HepG2 (cell line): Measurements from ENCODE around the gene UPK1B. TPM values are rescaled to one million over a fixed set of nuclear protein-coding genes. Genes with fewer than 3 reads are reported as not detected.
"Not testable (repeated sequence)": the region's sequence is repeated elsewhere in the genome, so short reads cannot be mapped to it uniquely, and the experiment has no call there.

Source experiments
- ATAC-seq: fragments of 200-7000 bp; cut with Tn5 transposase; 3 replicates; pipeline ENCODE4 v1.9.1; 2020; ENCODE audit warnings: mild to moderate bottlenecking, moderate library complexity
- BruUV-seq: library from RNA; stranded (reverse); fragments of 400-500 nt; replicated peaks from 2 replicates; lab custom pipeline; 2021; lab: Mats Ljungman, UMichigan
- CTCF ChIA-PET: fragments of 300-600 bp; formaldehyde crosslinking; extraction: SDS; loops from one replicate; lab custom pipeline; 2021; ENCODE audit warnings: low total read pairs, inconsistent platforms, low intra/inter-chr PET ratio; lab: Yijun Ruan, JAX
- POLR2A ChIA-PET: fragments of 350-600 bp; sonication (Branson Sonifier 250); formaldehyde crosslinking; loops from one replicate; lab custom pipeline; 2020; ENCODE audit warnings: antibody characterized with exemption, inconsistent platforms; lab: Yijun Ruan, JAX
- DNase-seq: peaks from one replicate; pipeline ENCODE4 v3.0.0-alpha.2; 2015; ENCODE audit warnings: low spot score
- FAIRE-seq: peaks from 3 replicates; lab custom pipeline; 2011; peaks lifted over from hg19 to GRCh38; lab: Jason Lieb, UNC
- H2AFZ ChIP-seq: one replicate; pipeline ENCODE4 v1.6.1; 2011; ENCODE audit warnings: low read length, inconsistent platforms
- H3K27ac ChIP-seq: fragments of 300-600 bp; 3 replicates; pipeline ENCODE4 v1.8.0; 2011; ENCODE audit warnings: mixed run types, mild to moderate bottlenecking, mixed read lengths, low read length, inconsistent platforms; ENCODE audit not compliant: insufficient read depth; ENCODE audit errors: extremely low read length
- H3K27me3 ChIP-seq, 2 experiments: fragments of 200-600 bp in 1 of 2; 2 replicates in 1 of 2; 3 replicates in 1 of 2; pipeline versions ENCODE4 v1.6.0 to v1.8.0; 2011; ENCODE audit warnings: low read length in 2 of 2, mild to moderate bottlenecking in 2 of 2, moderate library complexity in 2 of 2, inconsistent platforms in 1 of 2; ENCODE audit not compliant: insufficient read depth in 2 of 2, control insufficient read depth in 1 of 2
- H3K36me3 ChIP-seq, 2 experiments: fragments of 200-600 bp in 1 of 2; replicated peaks in 1 of 2; 2 replicates in 1 of 2; 3 replicates in 1 of 2; pipeline versions ENCODE4 v1.5.1 to v1.8.0; 2011; ENCODE audit warnings: low read length in 2 of 2, inconsistent platforms in 1 of 2; ENCODE audit not compliant: insufficient read depth in 2 of 2, control insufficient read depth in 1 of 2
- H3K4me1 ChIP-seq: 2 replicates; pipeline ENCODE4 v1.5.1; 2012; ENCODE audit warnings: low read length, inconsistent platforms; ENCODE audit not compliant: insufficient read depth
- H3K4me2 ChIP-seq: 2 replicates; pipeline ENCODE4 v1.6.0; 2011; ENCODE audit warnings: low read depth, low read length, inconsistent platforms
- H3K4me3 ChIP-seq, 3 experiments: fragments of 200-600 bp in 1 of 3; sonication (generic), shearing (Covaris generic) in 1 of 3; replicated peaks in 1 of 3; 2 replicates each; pipeline ENCODE4 v1.5.1; 2011 to 2016; ENCODE audit warnings: low read length in 3 of 3, inconsistent platforms in 2 of 3, low read depth in 2 of 3, mild to moderate bottlenecking in 2 of 3, control low read depth in 1 of 3, mixed read lengths in 1 of 3; ENCODE audit not compliant: insufficient read depth in 1 of 3
- H3K79me2 ChIP-seq: one replicate; pipeline ENCODE4 v1.6.1; 2011; ENCODE audit warnings: low read length, inconsistent platforms; ENCODE audit not compliant: insufficient read depth
- H3K9ac ChIP-seq: 2 replicates; pipeline ENCODE4 v1.6.0; 2011; ENCODE audit warnings: mild to moderate bottlenecking, low read depth, low read length, inconsistent platforms; ENCODE audit not compliant: insufficient read depth
- H3K9me3 ChIP-seq: 2 replicates; pipeline ENCODE4 v1.5.1; 2012; ENCODE audit warnings: mild to moderate bottlenecking, low read length
- H4K20me1 ChIP-seq: 2 replicates; pipeline ENCODE4 v1.6.0; 2011; ENCODE audit warnings: inconsistent platforms, mild to moderate bottlenecking, low read length, moderate library complexity; ENCODE audit not compliant: insufficient read depth
- BCL6 ChIP-seq: IDR thresholded peaks from 2 replicates; pipeline ENCODE4 v1.6.1; 2016; ENCODE audit warnings: missing genetic modification reagents, missing compliant biosample characterization
- CCDC6 ChIP-seq: sonication (generic); formaldehyde crosslinking; IDR thresholded peaks from 2 replicates; pipeline ENCODE4 v1.8.1; 2022; ENCODE audit warnings: mild to moderate bottlenecking, missing genetic modification reagents, moderate library complexity
- KAT7 ChIP-seq: IDR thresholded peaks from 2 replicates; pipeline ENCODE4 v1.6.1; 2018; ENCODE audit warnings: borderline replicate concordance, missing compliant biosample characterization
- KAT8 ChIP-seq: IDR thresholded peaks from 2 replicates; pipeline ENCODE4 v1.6.1; 2016; ENCODE audit warnings: missing genetic modification reagents, missing compliant biosample characterization
- RFXAP ChIP-seq: sonication (generic); formaldehyde crosslinking; IDR thresholded peaks from 2 replicates; pipeline ENCODE4 v1.4.0; 2020; ENCODE audit warnings: missing genetic modification reagents, borderline replicate concordance
- ZNF124 ChIP-seq: sonication (generic); formaldehyde crosslinking; IDR thresholded peaks from 2 replicates; pipeline ENCODE4 v1.4.0; 2020; ENCODE audit warnings: missing genetic modification reagents
- ZNF576 ChIP-seq: sonication (generic); formaldehyde crosslinking; IDR thresholded peaks from 2 replicates; pipeline ENCODE4 v1.4.0; 2020; ENCODE audit warnings: mild to moderate bottlenecking, missing genetic modification reagents
- ZNF652 ChIP-seq: IDR thresholded peaks from 2 replicates; pipeline ENCODE4 v1.6.1; 2016; ENCODE audit warnings: low read depth, borderline replicate concordance
- WGBS: methylation state at CpG from one replicate; pipeline ENCODE4 v1.1.6; 2017; ENCODE audit warnings: low lambda C conversion rate; 5-methylcytosine and 5-hydroxymethylcytosine counted together
- in situ Hi-C: cut with HindIII; loops from 2 replicates; pipeline ENCODE4 v1.10.0; 2017; ENCODE audit warnings: low pct_unique_long_range_greater_than_20kb; ENCODE audit not compliant: extremely low pct_ligation_motif_present
- intact Hi-C: fragments of 100-400 bp; cut with micrococcal nuclease; formaldehyde crosslinking; loops from one replicate; pipeline ENCODE4 v1.10.0; 2022; ENCODE audit not compliant: unreplicated experiment
- polyA plus RNA-seq, 8 experiments: library from polyadenylated mRNA; depleted of rRNA in 3 of 8; stranded (reverse) in 7 of 8; unstranded in 1 of 8; fragments of >200 nt; fragmentation: Illumina TruSeq in 4 of 8; extraction: Trizol in 4 of 8; gene quantifications; 2 replicates each; pipeline versions ENCODE4 v1.2.1 to v1.2.3, GENCODE V29; 2011 to 2016; ENCODE audit warnings: low read depth in 4 of 8, missing spikeins in 1 of 8, mixed read lengths in 1 of 8; ENCODE audit not compliant: insufficient read depth in 1 of 8
- total RNA-seq, 5 experiments: library from RNA; depleted of rRNA; stranded (reverse); fragments of >200 nt; fragmentation: Illumina TruSeq; extraction: Trizol; gene quantifications; 2 replicates each; pipeline ENCODE4 v1.2.3, GENCODE V29; 2016; ENCODE audit warnings: low read depth in 1 of 5
- TF ChIP-seq, protein P1 (sequence below): sonication (generic); formaldehyde crosslinking; IDR thresholded peaks from 2 replicates; pipeline ENCODE4 v1.9.0; 2021; ENCODE audit warnings: missing genetic modification reagents, borderline replicate concordance

The UPK1B gene
- total and polyA plus RNA-seq, 2 of the 13 experiments (the other 11 are each of a cell fraction or from before 2014, with no cell fraction given) = not detected

DNA sequence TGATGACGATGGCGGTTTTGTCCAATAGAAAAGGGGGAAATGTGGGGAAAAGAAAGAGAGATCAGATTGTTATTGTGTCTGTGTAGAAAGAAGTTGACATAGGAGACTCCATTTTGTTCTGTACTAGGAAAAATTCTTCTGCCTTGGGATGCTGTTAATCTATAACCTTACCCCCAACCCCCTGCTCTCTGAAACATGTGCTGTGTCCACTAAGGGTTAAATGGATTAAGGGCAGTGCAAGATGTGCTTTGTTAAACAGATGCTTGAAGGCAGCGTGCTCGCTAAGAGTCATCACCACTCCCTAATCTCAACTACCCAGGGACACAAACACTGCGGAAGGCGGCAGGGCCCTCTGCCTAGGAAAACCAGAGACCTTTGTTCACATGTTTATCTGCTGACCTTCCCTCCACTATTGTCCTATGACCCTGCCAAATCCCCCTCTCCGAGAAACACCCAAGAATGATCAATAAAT, 69.7 kb downstream of the UPK1B start:
- FAIRE-seq, H3K9me3 ChIP-seq, H3K27me3 ChIP-seq, H3K27ac ChIP-seq, H3K4me2 ChIP-seq, DNase-seq, H3K36me3 ChIP-seq, H3K4me3 ChIP-seq, H4K20me1 ChIP-seq, H3K9ac ChIP-seq, H2AFZ ChIP-seq, CTCF ChIA-PET, in situ Hi-C loops, intact Hi-C loops, ATAC-seq, BruUV-seq, POLR2A ChIA-PET: not testable (repeated sequence)
- peaks cover 20% of the 10 kb centered on the region for H3K4me1 ChIP-seq
- 50% methylated on average over 3 of the region's 7 CpGs for WGBS
- TF ChIP-seq BCL6 (CRISPR knock-in tag) (0 out of 2 replicates have a peak, but pooled peaks have one; percentile 22), ZNF652 (CRISPR knock-in tag) (peak; percentile 51; the same call in 1 of the 2 replicates)
- peaks cover 19% of the 10 kb centered on the region for H3K79me2 ChIP-seq

- Histone ChIP-seq H3K9me3 (peaks cover 5% of the 10 kb centered on the region; the same call in 1 of the 2 replicates), H4K20me1 (no peaks in the 10 kb centered on the region), H3K36me3 (no peaks in the 10 kb centered on the region), H3K4me2 (no peak overlapping the region), H3K79me2 (peaks cover 16% of the 10 kb centered on the region), H3K4me3 (no peak overlapping the region), H2AFZ (no peak overlapping the region), H3K27ac (no peak overlapping the region), H3K27me3 (no peaks in the 10 kb centered on the region), H3K4me1 (peaks cover 19% of the 10 kb centered on the region), H3K9ac (no peak overlapping the region)
- DNase-seq (no peak), ATAC-seq (no peak), FAIRE-seq (no peak)
- no TSS peak for BruUV-seq
- no peak for TF ChIP-seq RFXAP (CRISPR knock-in tag)
- no peak for TF ChIP-seq ZNF576 (CRISPR knock-in tag)
- TF ChIP-seq CCDC6 = no peak
- TF ChIP-seq, protein P1, sequence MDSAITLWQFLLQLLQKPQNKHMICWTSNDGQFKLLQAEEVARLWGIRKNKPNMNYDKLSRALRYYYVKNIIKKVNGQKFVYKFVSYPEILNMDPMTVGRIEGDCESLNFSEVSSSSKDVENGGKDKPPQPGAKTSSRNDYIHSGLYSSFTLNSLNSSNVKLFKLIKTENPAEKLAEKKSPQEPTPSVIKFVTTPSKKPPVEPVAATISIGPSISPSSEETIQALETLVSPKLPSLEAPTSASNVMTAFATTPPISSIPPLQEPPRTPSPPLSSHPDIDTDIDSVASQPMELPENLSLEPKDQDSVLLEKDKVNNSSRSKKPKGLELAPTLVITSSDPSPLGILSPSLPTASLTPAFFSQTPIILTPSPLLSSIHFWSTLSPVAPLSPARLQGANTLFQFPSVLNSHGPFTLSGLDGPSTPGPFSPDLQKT (CRISPR knock-in tag) = no peak
- no peak for TF ChIP-seq ZNF124
- TF ChIP-seq KAT7 = no peak
- no peak for TF ChIP-seq KAT8 (CRISPR knock-in tag)
- ChIA-PET CTCF (no interaction called here), POLR2A (no interaction called here)
- in situ Hi-C loops (no loop called here), intact Hi-C loops (no loop called here)
Measured at GRCh38 chr3:119243712-119244111, 70.3 kb downstream of the UPK1B start.
